ENCODE measurements around the gene CADPS2.

GRCh38 chr7:122896509-122896908 lies 10.2 kb upstream of the CADPS2 start:
- TF ChIP-seq, protein P1, sequence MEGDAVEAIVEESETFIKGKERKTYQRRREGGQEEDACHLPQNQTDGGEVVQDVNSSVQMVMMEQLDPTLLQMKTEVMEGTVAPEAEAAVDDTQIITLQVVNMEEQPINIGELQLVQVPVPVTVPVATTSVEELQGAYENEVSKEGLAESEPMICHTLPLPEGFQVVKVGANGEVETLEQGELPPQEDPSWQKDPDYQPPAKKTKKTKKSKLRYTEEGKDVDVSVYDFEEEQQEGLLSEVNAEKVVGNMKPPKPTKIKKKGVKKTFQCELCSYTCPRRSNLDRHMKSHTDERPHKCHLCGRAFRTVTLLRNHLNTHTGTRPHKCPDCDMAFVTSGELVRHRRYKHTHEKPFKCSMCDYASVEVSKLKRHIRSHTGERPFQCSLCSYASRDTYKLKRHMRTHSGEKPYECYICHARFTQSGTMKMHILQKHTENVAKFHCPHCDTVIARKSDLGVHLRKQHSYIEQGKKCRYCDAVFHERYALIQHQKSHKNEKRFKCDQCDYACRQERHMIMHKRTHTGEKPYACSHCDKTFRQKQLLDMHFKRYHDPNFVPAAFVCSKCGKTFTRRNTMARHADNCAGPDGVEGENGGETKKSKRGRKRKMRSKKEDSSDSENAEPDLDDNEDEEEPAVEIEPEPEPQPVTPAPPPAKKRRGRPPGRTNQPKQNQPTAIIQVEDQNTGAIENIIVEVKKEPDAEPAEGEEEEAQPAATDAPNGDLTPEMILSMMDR (IDR thresholded peaks at IDR 0.05; ENCODE audit: low read length), result no peak
- TF ChIP-seq EZH2 (optimal IDR thresholded peaks at IDR 0.05; ENCODE audit: low read depth, low read length), result no peak

All from MM.1S (cell line).